ENCODE data around the gene ZNF217. TPM values are rescaled to one million over a fixed set of nuclear protein-coding genes. Genes with fewer than 3 reads are reported as not detected.

The ZNF217 gene
- total RNA-seq, 2 experiments from 2014 or later: 39.7 to 68.4 TPM

DNA sequence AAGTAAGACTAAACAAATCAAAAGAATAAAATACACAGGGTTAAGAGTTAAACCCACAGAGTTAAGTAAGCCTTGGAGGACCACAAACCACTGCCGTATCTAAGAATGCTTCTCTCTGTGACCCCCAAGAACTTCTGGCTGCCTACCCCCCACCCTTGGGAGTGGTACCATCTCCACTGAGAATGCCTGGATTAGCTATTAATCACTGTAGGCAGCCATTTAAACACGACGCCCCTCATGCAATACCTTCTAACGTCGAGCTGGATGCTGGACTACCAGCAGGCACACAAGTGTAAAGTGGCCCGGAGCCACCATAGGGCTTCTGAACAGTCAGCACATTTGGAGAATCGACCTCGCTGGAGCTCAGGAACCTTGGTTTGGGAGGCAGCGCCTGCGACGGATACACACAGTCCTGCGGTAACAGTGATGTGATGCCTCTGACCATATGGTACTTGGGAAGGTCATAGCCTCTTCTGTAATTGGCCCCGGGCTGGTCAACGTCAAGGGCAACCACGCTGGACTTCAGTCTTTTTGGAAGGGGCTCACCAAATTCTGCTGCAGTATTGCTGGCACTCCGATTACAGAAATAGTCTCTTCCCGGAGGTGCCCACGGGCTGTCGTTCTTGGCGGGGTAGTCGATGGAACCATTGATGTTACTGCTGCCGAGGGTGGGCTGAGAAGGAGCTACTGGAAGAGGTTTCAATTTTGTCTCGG lies 18.0 kb downstream of the ZNF217 start:
- POLR2A ChIA-PET: interaction anchor here (0.6 kb wide), 1 partner anchor 337 kb away, joined by 5 read pairs; no protein-coding TSS in a partner anchor
- H3K27ac ChIP-seq (ENCODE audit: low read depth, low read length, poor library complexity, severe bottlenecking): no peak overlapping the region

DNA sequence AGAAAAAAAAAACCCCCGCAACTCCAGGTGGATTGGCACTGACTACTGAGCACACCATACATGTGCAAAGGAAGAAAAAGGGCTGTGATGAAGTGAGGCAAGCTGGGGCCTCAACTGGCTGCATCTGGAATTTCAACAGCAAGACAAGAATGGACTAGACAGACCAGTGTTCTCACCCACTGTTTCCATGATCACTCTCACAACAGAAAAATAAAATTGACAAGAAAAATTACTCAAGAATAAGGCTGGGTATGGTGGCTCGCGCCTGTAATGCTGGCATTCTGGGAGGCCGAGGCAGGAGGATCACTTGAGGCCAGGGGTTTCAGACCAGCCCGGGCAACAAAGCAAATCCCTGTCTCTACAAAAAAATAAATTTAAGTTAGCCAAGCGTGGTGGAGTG lies 18.8 kb downstream of the ZNF217 start:
- H2AFZ ChIP-seq (ENCODE audit: low read length): no peak overlapping the region
- peaks cover 24% of the 10 kb centered on the region for H4K20me1 ChIP-seq (ENCODE audit: insufficient read depth, low read length)
- peaks cover 98% of the 10 kb centered on the region for H3K36me3 ChIP-seq (ENCODE audit: insufficient read depth, low read length)
- CTCF ChIA-PET (ENCODE audit: unreplicated experiment): no interaction called here
- no TSS peak for BruUV-seq (replicated peaks)
- no peak overlapping the region for H3K4me2 ChIP-seq (ENCODE audit: low read length)
- POLR2A ChIA-PET: interaction anchor here (0.6 kb wide), 1 partner anchor 173 kb away, joined by 3 read pairs; no protein-coding TSS in a partner anchor
- peaks cover 20% of the 10 kb centered on the region for H3K4me1 ChIP-seq (ENCODE audit: insufficient read depth, low read length, poor library complexity, severe bottlenecking)
- H3K9me3 ChIP-seq (ENCODE audit: low read length): no peaks in the 10 kb centered on the region
- no peak overlapping the region for H3K4me3 ChIP-seq (ENCODE audit: low read depth, low read length, poor library complexity, severe bottlenecking)
- no peak overlapping the region for H3K27ac ChIP-seq (ENCODE audit: low read depth, low read length, poor library complexity, severe bottlenecking)
- H3K9me2 ChIP-seq (ENCODE audit: insufficient read depth, low read length): no peaks in the 10 kb centered on the region
- no peak for TF ChIP-seq EZH2phosphoT487 (IDR thresholded peaks at IDR 0.05; ENCODE audit: borderline replicate concordance, low read depth, low read length)
- TF ChIP-seq, protein P1, sequence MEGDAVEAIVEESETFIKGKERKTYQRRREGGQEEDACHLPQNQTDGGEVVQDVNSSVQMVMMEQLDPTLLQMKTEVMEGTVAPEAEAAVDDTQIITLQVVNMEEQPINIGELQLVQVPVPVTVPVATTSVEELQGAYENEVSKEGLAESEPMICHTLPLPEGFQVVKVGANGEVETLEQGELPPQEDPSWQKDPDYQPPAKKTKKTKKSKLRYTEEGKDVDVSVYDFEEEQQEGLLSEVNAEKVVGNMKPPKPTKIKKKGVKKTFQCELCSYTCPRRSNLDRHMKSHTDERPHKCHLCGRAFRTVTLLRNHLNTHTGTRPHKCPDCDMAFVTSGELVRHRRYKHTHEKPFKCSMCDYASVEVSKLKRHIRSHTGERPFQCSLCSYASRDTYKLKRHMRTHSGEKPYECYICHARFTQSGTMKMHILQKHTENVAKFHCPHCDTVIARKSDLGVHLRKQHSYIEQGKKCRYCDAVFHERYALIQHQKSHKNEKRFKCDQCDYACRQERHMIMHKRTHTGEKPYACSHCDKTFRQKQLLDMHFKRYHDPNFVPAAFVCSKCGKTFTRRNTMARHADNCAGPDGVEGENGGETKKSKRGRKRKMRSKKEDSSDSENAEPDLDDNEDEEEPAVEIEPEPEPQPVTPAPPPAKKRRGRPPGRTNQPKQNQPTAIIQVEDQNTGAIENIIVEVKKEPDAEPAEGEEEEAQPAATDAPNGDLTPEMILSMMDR (conservative IDR thresholded peaks at IDR 0.05; ENCODE audit: low read length): no peak
- intact Hi-C loops (cut with micrococcal nuclease; ENCODE audit: unreplicated experiment): no loop called here
- no peak for DNase-seq (ENCODE audit: low spot score)
- peaks cover 98% of the 10 kb centered on the region for H3K79me2 ChIP-seq (ENCODE audit: insufficient read depth, low read depth, low read length)

More for the DNA sequence above, 18.0 kb downstream of the ZNF217 start:
- Histone ChIP-seq H3K4me3 (ENCODE audit: low read depth, low read length, poor library complexity, severe bottlenecking) (no peak overlapping the region), H4K20me1 (ENCODE audit: insufficient read depth, low read length) (peaks cover 24% of the 10 kb centered on the region), H3K4me2 (ENCODE audit: low read length) (no peak overlapping the region), H3K36me3 (ENCODE audit: insufficient read depth, low read length) (peaks cover 98% of the 10 kb centered on the region), H3K4me1 (ENCODE audit: insufficient read depth, low read length, poor library complexity, severe bottlenecking) (peaks cover 28% of the 10 kb centered on the region), H2AFZ (ENCODE audit: low read length) (no peak overlapping the region), H3K79me2 (ENCODE audit: insufficient read depth, low read depth, low read length) (peaks cover 98% of the 10 kb centered on the region), H3K9me3 (ENCODE audit: low read length) (no peaks in the 10 kb centered on the region), H3K9me2 (ENCODE audit: insufficient read depth, low read length) (no peaks in the 10 kb centered on the region)
- TF ChIP-seq EZH2phosphoT487 (IDR thresholded peaks at IDR 0.05; ENCODE audit: borderline replicate concordance, low read depth, low read length): no peak
- TF ChIP-seq, protein P1 (conservative IDR thresholded peaks at IDR 0.05; ENCODE audit: low read length): no peak
- CTCF ChIA-PET (ENCODE audit: unreplicated experiment): no interaction called here
- no TSS peak for BruUV-seq (replicated peaks)
- intact Hi-C loops (cut with micrococcal nuclease; ENCODE audit: unreplicated experiment): no loop called here
- DNase-seq (ENCODE audit: low spot score): no peak

DNA sequence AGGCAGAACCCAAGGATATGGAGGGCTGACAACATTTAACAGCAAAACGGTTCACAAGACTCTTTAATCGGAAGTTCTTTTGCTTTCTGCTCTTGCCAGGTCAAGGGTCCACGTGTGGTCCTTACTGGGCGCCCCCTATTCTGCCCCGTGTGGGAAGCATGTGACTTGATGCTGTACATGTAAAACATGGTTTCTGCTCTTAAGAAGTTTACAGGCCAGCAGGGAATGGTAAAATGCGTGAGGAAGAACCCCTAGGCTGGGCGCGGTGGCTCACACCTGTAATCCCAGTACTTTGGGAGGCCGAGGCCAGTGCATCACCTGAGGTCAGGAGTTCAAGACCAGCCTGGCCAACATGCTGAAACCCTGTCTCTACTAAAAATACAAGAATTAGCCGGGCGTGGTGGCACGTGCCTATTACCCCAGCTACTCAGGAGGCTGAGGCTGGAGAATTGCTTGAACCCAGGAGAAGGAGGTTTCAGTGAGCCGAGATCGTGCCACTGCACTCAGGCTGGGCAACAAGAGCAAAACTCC lies 19.3 kb downstream of the ZNF217 start:
- intact Hi-C loops (cut with micrococcal nuclease; ENCODE audit: unreplicated experiment): no loop called here
- H3K79me2 ChIP-seq (ENCODE audit: insufficient read depth, low read depth, low read length): peaks cover 97% of the 10 kb centered on the region
- ChIA-PET CTCF (ENCODE audit: unreplicated experiment) (no interaction called here), POLR2A (interaction anchor here (0.6 kb wide), 2 partner anchors 83 to 173 kb away, joined by 3 to 8 read pairs; no protein-coding TSS in a partner anchor)
- no peak for TF ChIP-seq EZH2phosphoT487 (IDR thresholded peaks at IDR 0.05; ENCODE audit: borderline replicate concordance, low read depth, low read length)
- TF ChIP-seq, protein P1 (conservative IDR thresholded peaks at IDR 0.05; ENCODE audit: low read length): no peak
- H3K9me3 ChIP-seq (ENCODE audit: low read length): no peaks in the 10 kb centered on the region
- no peak for DNase-seq (ENCODE audit: low spot score)
- peaks cover 24% of the 10 kb centered on the region for H4K20me1 ChIP-seq (ENCODE audit: insufficient read depth, low read length)
- H3K27ac ChIP-seq (ENCODE audit: low read depth, low read length, poor library complexity, severe bottlenecking): no peak overlapping the region
- no peaks in the 10 kb centered on the region for H3K9me2 ChIP-seq (ENCODE audit: insufficient read depth, low read length)
- H3K4me3 ChIP-seq (ENCODE audit: low read depth, low read length, poor library complexity, severe bottlenecking): no peak overlapping the region
- H3K36me3 ChIP-seq (ENCODE audit: insufficient read depth, low read length): peaks cover 98% of the 10 kb centered on the region
- H2AFZ ChIP-seq (ENCODE audit: low read length): no peak overlapping the region
- peaks cover 15% of the 10 kb centered on the region for H3K4me1 ChIP-seq (ENCODE audit: insufficient read depth, low read length, poor library complexity, severe bottlenecking)
- BruUV-seq (replicated peaks): no TSS peak
- no peak overlapping the region for H3K4me2 ChIP-seq (ENCODE audit: low read length)

Data from OCI-LY7 (cell line).